GM12872 (cell line): Measurements from ENCODE around the gene INHA.

ENCODE experiments used
- CTCF ChIP-seq: IDR thresholded peaks from 3 replicates; pipeline ENCODE4 v1.5.1; 2011; ENCODE audit warnings: low read depth, mild to moderate bottlenecking, low read length, moderate library complexity; ENCODE audit not compliant: insufficient read depth

Gene INHA

GRCh38 chr2:219574484-219575311 is 2.6 kb downstream of the INHA start:
- TF ChIP-seq CTCF, result no peak

GRCh38 chr2:219575566-219576504 is 3.7 kb downstream of the INHA start:
- no peak for TF ChIP-seq CTCF

- no peak for TF ChIP-seq CTCF
These were observed 4.6 kb downstream of the INHA start for GRCh38 chr2:219576505-219577388.

GRCh38 chr2:219578811-219579613 is 6.9 kb downstream of the INHA start:
- no peak for TF ChIP-seq CTCF

DNA sequence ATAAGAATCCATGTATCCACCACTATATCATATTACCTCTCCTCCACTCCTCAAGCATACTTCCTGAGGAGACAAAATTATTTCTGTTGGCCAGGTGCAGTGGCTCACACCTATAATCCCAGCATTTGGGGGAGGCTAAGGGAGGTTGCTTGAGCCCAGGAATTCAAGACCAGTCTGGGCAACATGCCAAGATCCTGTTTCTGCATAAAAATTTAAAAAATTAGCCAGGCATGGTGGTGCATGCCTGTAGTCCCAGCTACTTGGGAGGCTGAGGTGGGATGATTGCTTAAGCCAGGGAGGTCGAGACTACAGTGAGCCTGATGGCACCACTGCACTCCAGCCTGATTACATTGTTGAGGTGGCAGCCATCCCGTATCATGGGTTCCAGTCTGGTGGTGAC is 9.2 kb downstream of the INHA start:
- TF ChIP-seq CTCF, result no peak

GRCh38 chr2:219591091-219591490 is 19.0 kb downstream of the INHA start:
- TF ChIP-seq CTCF, result no peak
